ENCODE results near the gene PRKCD. TPM values are rescaled to one million over a fixed set of nuclear protein-coding genes. Genes with fewer than 3 reads are reported as not detected.
A peak's percentile ranks its signal among the peaks of the same experiment; 100 is the strongest.

Gene PRKCD
- total and polyA plus RNA-seq, 9 of the 15 experiments (the other 6 are each of a cell fraction or from before 2014, with no cell fraction given), result 2.5 to 19.5 (median 6.1) TPM

GRCh38 chr3:53131096-53131495, 29.9 kb upstream of the PRKCD start (continued):
- TF ChIP-seq RAD51 (IDR thresholded peaks at IDR 0.05; ENCODE audit: borderline replicate concordance, low read depth) (peak; percentile 17; the same call in 1 of the 2 replicates), MAZ (CRISPR knock-in tag; conservative IDR thresholded peaks at IDR 0.05 in 1 of 2, IDR thresholded peaks at IDR 0.05 in 1 of 2) (no peak), CBFA2T3 (IDR thresholded peaks at IDR 0.05) (peak; percentile 86), TAL1 (IDR thresholded peaks at IDR 0.05) (peak; percentile 27; the same call in 1 of the 2 replicates), CREB1 (IDR thresholded peaks at IDR 0.05) (no peak), CREB1 (CRISPR knock-in tag; IDR thresholded peaks at IDR 0.05) (no peak), RCOR1 (IDR thresholded peaks at IDR 0.05; ENCODE audit: borderline replicate concordance in 1 of 2, low read depth in 2 of 2, low read length in 2 of 2) (peak in 1 of 2 experiments; percentile 15; a peak in 1 of 4 replicates), NONO (IDR thresholded peaks at IDR 0.05; ENCODE audit: low read depth in 2 of 2, low read length in 1 of 2) (no peak), PRDM10 (IDR thresholded peaks at IDR 0.05; ENCODE audit: partially characterized antibody) (peak; percentile 34), ARID1B (IDR thresholded peaks at IDR 0.05) (peak; percentile 47), KDM1A (IDR thresholded peaks at IDR 0.05) (peak; percentile 61; a peak in 3 of 4 replicates), JUN (IDR thresholded peaks at IDR 0.05; ENCODE audit: borderline replicate concordance, low read depth, low read length) (0 out of 2 replicates have a peak, but pooled peaks have one; percentile 18), JUN (CRISPR knock-in tag; IDR thresholded peaks at IDR 0.05; ENCODE audit: borderline replicate concordance) (no peak), CREM (IDR thresholded peaks at IDR 0.05; ENCODE audit: low read depth) (peak; percentile 23; the same call in 1 of the 2 replicates), TEAD4 (IDR thresholded peaks at IDR 0.05; ENCODE audit: low read length) (0 out of 2 replicates have a peak, but pooled peaks have one; percentile 7), TEAD4 (CRISPR knock-in tag; IDR thresholded peaks at IDR 0.05; ENCODE audit: borderline replicate concordance) (no peak), DPF2 (IDR thresholded peaks at IDR 0.05) (peak; percentile 62)
- TF ChIP-seq, protein P1, sequence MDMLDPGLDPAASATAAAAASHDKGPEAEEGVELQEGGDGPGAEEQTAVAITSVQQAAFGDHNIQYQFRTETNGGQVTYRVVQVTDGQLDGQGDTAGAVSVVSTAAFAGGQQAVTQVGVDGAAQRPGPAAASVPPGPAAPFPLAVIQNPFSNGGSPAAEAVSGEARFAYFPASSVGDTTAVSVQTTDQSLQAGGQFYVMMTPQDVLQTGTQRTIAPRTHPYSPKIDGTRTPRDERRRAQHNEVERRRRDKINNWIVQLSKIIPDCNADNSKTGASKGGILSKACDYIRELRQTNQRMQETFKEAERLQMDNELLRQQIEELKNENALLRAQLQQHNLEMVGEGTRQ (CRISPR knock-in tag; IDR thresholded peaks at IDR 0.05), result peak; percentile 52
- TF ChIP-seq, protein P2, sequence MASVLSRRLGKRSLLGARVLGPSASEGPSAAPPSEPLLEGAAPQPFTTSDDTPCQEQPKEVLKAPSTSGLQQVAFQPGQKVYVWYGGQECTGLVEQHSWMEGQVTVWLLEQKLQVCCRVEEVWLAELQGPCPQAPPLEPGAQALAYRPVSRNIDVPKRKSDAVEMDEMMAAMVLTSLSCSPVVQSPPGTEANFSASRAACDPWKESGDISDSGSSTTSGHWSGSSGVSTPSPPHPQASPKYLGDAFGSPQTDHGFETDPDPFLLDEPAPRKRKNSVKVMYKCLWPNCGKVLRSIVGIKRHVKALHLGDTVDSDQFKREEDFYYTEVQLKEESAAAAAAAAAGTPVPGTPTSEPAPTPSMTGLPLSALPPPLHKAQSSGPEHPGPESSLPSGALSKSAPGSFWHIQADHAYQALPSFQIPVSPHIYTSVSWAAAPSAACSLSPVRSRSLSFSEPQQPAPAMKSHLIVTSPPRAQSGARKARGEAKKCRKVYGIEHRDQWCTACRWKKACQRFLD (CRISPR knock-in tag; IDR thresholded peaks at IDR 0.05), result peak; percentile 70; the same call in 1 of the 2 replicates
- TF ChIP-seq, protein P3, sequence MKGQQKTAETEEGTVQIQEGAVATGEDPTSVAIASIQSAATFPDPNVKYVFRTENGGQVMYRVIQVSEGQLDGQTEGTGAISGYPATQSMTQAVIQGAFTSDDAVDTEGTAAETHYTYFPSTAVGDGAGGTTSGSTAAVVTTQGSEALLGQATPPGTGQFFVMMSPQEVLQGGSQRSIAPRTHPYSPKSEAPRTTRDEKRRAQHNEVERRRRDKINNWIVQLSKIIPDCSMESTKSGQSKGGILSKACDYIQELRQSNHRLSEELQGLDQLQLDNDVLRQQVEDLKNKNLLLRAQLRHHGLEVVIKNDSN (CRISPR knock-in tag; IDR thresholded peaks at IDR 0.05), result peak; percentile 73
